DMS 273 treated with DMSO at 0.1 percent for 48 hours (cell line): ENCODE data around the gene SLC34A2.

Source experiments
- DNase-seq: peaks from one replicate; lab custom pipeline; 2025; lab: John Stamatoyannopoulos, UW

The SLC34A2 gene

GRCh38 chr4:25662306-25662705 lies 6.7 kb downstream of the SLC34A2 start:
- DNase-seq, result no peak

GRCh38 chr4:25663781-25664180 lies 8.1 kb downstream of the SLC34A2 start:
- DNase-seq, result no peak

- no peak for DNase-seq
Observed at GRCh38 chr4:25666031-25666630, 10.5 kb downstream of the SLC34A2 start.

GRCh38 chr4:25667931-25668557 lies 12.4 kb downstream of the SLC34A2 start:
- DNase-seq, result no peak

GRCh38 chr4:25670991-25671390 lies 15.3 kb downstream of the SLC34A2 start:
- DNase-seq, result no peak

- DNase-seq, result no peak
Observed at GRCh38 chr4:25672756-25673155, 17.1 kb downstream of the SLC34A2 start.

- DNase-seq, result no peak
Observed at GRCh38 chr4:25674386-25674785, 18.7 kb downstream of the SLC34A2 start.

- DNase-seq, result no peak
Observed at GRCh38 chr4:25676221-25676620, 20.6 kb downstream of the SLC34A2 start.

- DNase-seq, result no peak
Observed at GRCh38 chr4:25677157-25677556, 21.5 kb downstream of the SLC34A2 start.

GRCh38 chr4:25677943-25678342 lies 22.3 kb downstream of the SLC34A2 start:
- DNase-seq, result no peak

- no peak for DNase-seq
Observed at GRCh38 chr4:25687773-25688172, 32.1 kb downstream of the SLC34A2 start.

GRCh38 chr4:25694466-25694865 lies 38.8 kb downstream of the SLC34A2 start:
- DNase-seq, result no peak

GRCh38 chr4:25696409-25696808 lies 40.8 kb downstream of the SLC34A2 start:
- DNase-seq, result no peak

- DNase-seq, result no peak
Observed at GRCh38 chr4:25697516-25697915, 41.9 kb downstream of the SLC34A2 start.

- DNase-seq, result no peak
Observed at GRCh38 chr4:25700661-25701060, 45.0 kb downstream of the SLC34A2 start.

- DNase-seq, result no peak
Observed at GRCh38 chr4:25702848-25703247, 47.2 kb downstream of the SLC34A2 start.

- DNase-seq, result no peak
Observed at GRCh38 chr4:25703731-25704388, 48.2 kb downstream of the SLC34A2 start.

- DNase-seq, result no peak
Observed at GRCh38 chr4:25704516-25704915, 48.9 kb downstream of the SLC34A2 start.

GRCh38 chr4:25710637-25711036 lies 55.0 kb downstream of the SLC34A2 start:
- no peak for DNase-seq

- no peak for DNase-seq
Observed at GRCh38 chr4:25712611-25713010, 57.0 kb downstream of the SLC34A2 start.

GRCh38 chr4:25713812-25714211 lies 58.2 kb downstream of the SLC34A2 start:
- DNase-seq, result no peak

GRCh38 chr4:25722964-25723363 lies 67.3 kb downstream of the SLC34A2 start:
- no peak for DNase-seq

GRCh38 chr4:25723409-25723808 lies 67.8 kb downstream of the SLC34A2 start:
- DNase-seq, result no peak

GRCh38 chr4:25725870-25726269 lies 70.2 kb downstream of the SLC34A2 start:
- DNase-seq, result no peak
